Body of pancreas (tissue), 4 donors: Measurements from ENCODE around the gene KCNAB1.

Experiments
- POLR2A ChIP-seq, 3 donors: fragments of 450-650 bp; IDR thresholded peaks; one replicate each; pipeline ENCODE4 v1.6.1; 2016; ENCODE audit warnings: antibody characterized with exemption in 3 of 3, mild to moderate bottlenecking in 2 of 3
- TF ChIP-seq, protein P1 (sequence below), 7 experiments: fragments of 450-650 bp in 4 of 7; fragments of 200-600 bp in 3 of 7; sonication (generic) in 3 of 7; IDR thresholded peaks; one replicate each; pipeline ENCODE4 v1.5.1; 2016 to 2019; ENCODE audit warnings: antibody characterized with exemption in 7 of 7

DNA sequence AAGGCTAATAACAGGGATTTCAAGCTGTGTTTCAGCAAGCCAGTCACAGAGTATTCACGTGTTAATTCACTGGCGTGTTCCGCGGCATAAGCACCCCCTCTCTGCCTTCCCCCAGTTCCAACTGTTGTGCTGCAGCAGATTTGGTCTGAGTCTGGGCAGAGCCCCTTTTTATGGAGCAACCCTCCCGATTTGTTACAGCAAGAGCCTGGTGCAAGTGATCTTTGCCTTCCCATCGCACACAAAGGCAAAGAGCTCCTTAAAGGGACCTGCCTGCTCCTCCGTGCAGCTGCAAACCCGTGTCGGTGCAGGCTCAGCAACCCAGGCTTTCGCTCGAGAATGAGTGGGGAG, 170.5 kb downstream of the KCNAB1 start:
- TF ChIP-seq, protein P1, sequence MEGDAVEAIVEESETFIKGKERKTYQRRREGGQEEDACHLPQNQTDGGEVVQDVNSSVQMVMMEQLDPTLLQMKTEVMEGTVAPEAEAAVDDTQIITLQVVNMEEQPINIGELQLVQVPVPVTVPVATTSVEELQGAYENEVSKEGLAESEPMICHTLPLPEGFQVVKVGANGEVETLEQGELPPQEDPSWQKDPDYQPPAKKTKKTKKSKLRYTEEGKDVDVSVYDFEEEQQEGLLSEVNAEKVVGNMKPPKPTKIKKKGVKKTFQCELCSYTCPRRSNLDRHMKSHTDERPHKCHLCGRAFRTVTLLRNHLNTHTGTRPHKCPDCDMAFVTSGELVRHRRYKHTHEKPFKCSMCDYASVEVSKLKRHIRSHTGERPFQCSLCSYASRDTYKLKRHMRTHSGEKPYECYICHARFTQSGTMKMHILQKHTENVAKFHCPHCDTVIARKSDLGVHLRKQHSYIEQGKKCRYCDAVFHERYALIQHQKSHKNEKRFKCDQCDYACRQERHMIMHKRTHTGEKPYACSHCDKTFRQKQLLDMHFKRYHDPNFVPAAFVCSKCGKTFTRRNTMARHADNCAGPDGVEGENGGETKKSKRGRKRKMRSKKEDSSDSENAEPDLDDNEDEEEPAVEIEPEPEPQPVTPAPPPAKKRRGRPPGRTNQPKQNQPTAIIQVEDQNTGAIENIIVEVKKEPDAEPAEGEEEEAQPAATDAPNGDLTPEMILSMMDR (IDR thresholded peaks at IDR 0.05), result no peak
- TF ChIP-seq POLR2A (IDR thresholded peaks at IDR 0.05), result no peak
